Raji (cell line): ENCODE results near the gene IGSF8.

Source experiments
- POLR2A ChIP-seq: IDR thresholded peaks from 2 replicates; pipeline ENCODE4 v1.6.1; 2011; ENCODE audit warnings: low read depth, low read length, control low read depth; ENCODE audit not compliant: insufficient read depth

Gene IGSF8

GRCh38 chr1:160099716-160100375 is 1.4 kb upstream of the IGSF8 start:
- TF ChIP-seq POLR2A, result no peak

GRCh38 chr1:160098852-160099561 is 588 bp upstream of the IGSF8 start:
- peak; percentile 24; the same call in 1 of the 2 replicates for TF ChIP-seq POLR2A

- no peak for TF ChIP-seq POLR2A
Observed at GRCh38 chr1:160097151-160097910, 1.1 kb downstream of the IGSF8 start.

GRCh38 chr1:160096274-160097116 is 1.9 kb downstream of the IGSF8 start:
- TF ChIP-seq POLR2A, result no peak

- no peak for TF ChIP-seq POLR2A
Observed at GRCh38 chr1:160095382-160096105, 2.9 kb downstream of the IGSF8 start.

GRCh38 chr1:160094806-160095205 is 3.6 kb downstream of the IGSF8 start:
- TF ChIP-seq POLR2A, result no peak

- no peak for TF ChIP-seq POLR2A
Observed at GRCh38 chr1:160094291-160094625, 4.2 kb downstream of the IGSF8 start.

GRCh38 chr1:160093624-160094290 is 4.7 kb downstream of the IGSF8 start:
- no peak for TF ChIP-seq POLR2A

- TF ChIP-seq POLR2A, result no peak
Observed at GRCh38 chr1:160093069-160093395, 5.4 kb downstream of the IGSF8 start.

GRCh38 chr1:160092366-160093068 is 5.9 kb downstream of the IGSF8 start:
- TF ChIP-seq POLR2A, result no peak

- TF ChIP-seq POLR2A, result no peak
Observed at GRCh38 chr1:160091666-160092223, 6.7 kb downstream of the IGSF8 start.

- TF ChIP-seq POLR2A, result no peak
Observed at GRCh38 chr1:160090760-160091159, 7.7 kb downstream of the IGSF8 start.

- no peak for TF ChIP-seq POLR2A
Observed at GRCh38 chr1:160089883-160090282, 8.5 kb downstream of the IGSF8 start.

GRCh38 chr1:160087118-160087662 is 11.2 kb downstream of the IGSF8 start:
- no peak for TF ChIP-seq POLR2A
